GM23248 (cell line): ENCODE measurements around the gene GAB2. TPM values are rescaled to one million over a fixed set of nuclear protein-coding genes. Genes with fewer than 3 reads are reported as not detected.
"Not testable (repeated sequence)": the region's sequence is repeated elsewhere in the genome, so short reads cannot be mapped to it uniquely, and the experiment has no call there.

Experiments used
- DNase-seq: peaks from one replicate; pipeline ENCODE4 v3.0.0-alpha.2; 2015
- H2AFZ ChIP-seq: fragments of 200-600 bp; sonication (generic); 2 replicates; pipeline ENCODE4 v1.6.1; 2016; ENCODE audit warnings: antibody characterized with exemption
- H3F3A ChIP-seq: fragments of 200-600 bp; sonication (generic); 2 replicates; pipeline ENCODE4 v1.6.1; 2016; ENCODE audit warnings: mild to moderate bottlenecking, antibody characterized with exemption, mixed run types; ENCODE audit not compliant: insufficient read depth
- H3K27ac ChIP-seq: fragments of 200-600 bp; sonication (generic); 2 replicates; pipeline ENCODE4 v1.5.1; 2016; ENCODE audit warnings: mild to moderate bottlenecking
- H3K27me3 ChIP-seq: fragments of 200-600 bp; sonication (generic); replicated peaks from 2 replicates; pipeline ENCODE4 v1.6.1; 2016; ENCODE audit warnings: mild to moderate bottlenecking; ENCODE audit not compliant: insufficient read depth
- H3K36me3 ChIP-seq: fragments of 200-600 bp; sonication (generic); 2 replicates; pipeline ENCODE4 v1.6.1; 2016; ENCODE audit warnings: low read depth, mild to moderate bottlenecking
- H3K4me1 ChIP-seq: fragments of 200-600 bp; sonication (generic); 2 replicates; pipeline ENCODE4 v1.6.1; 2016; ENCODE audit warnings: mild to moderate bottlenecking; ENCODE audit not compliant: insufficient read depth
- H3K4me2 ChIP-seq: fragments of 200-600 bp; sonication (generic); one replicate; pipeline ENCODE4 v1.6.1; 2016; ENCODE audit warnings: mild to moderate bottlenecking; ENCODE audit not compliant: unreplicated experiment
- H3K4me3 ChIP-seq: fragments of 200-600 bp; sonication (generic); 2 replicates; pipeline ENCODE4 v1.5.1; 2016; ENCODE audit warnings: mild to moderate bottlenecking
- H3K79me2 ChIP-seq: fragments of 200-600 bp; sonication (generic); 2 replicates; pipeline ENCODE4 v1.6.1; 2016; ENCODE audit warnings: mild to moderate bottlenecking; ENCODE audit not compliant: insufficient read depth
- H3K9ac ChIP-seq: fragments of 200-600 bp; sonication (generic); 2 replicates; pipeline ENCODE4 v1.6.1; 2016; ENCODE audit warnings: mild to moderate bottlenecking
- H3K9me2 ChIP-seq: fragments of 200-600 bp; sonication (generic); 2 replicates; pipeline ENCODE4 v1.6.1; 2016; ENCODE audit warnings: mixed run types, mild to moderate bottlenecking, moderate library complexity; ENCODE audit not compliant: insufficient read depth
- H3K9me3 ChIP-seq: fragments of 200-600 bp; sonication (generic); one replicate; pipeline ENCODE4 v1.6.1; 2017; ENCODE audit warnings: low read depth
- H4K20me1 ChIP-seq: fragments of 200-600 bp; sonication (generic); 2 replicates; pipeline ENCODE4 v1.6.0; 2016; ENCODE audit not compliant: insufficient read depth
- EZH2 ChIP-seq: fragments of 200-600 bp; sonication (generic); IDR thresholded peaks from 2 replicates; pipeline ENCODE4 v1.6.1; 2018; ENCODE audit warnings: antibody characterized with exemption, mild to moderate bottlenecking; ENCODE audit not compliant: insufficient read depth, poor library complexity, severe bottlenecking
- EZH2phosphoT487 ChIP-seq: fragments of 200-600 bp; sonication (generic); IDR thresholded peaks from 2 replicates; pipeline ENCODE4 v1.6.1; 2018; ENCODE audit warnings: antibody characterized with exemption, moderate library complexity, mild to moderate bottlenecking, low read depth; ENCODE audit not compliant: insufficient read depth
- WGBS, 2 experiments: methylation state at CpG; one replicate each; pipeline ENCODE4 v1.1.6; 2015 to 2017; ENCODE audit warnings: low lambda C conversion rate in 2 of 2, low coverage in 1 of 2; ENCODE audit errors: missing lambda C conversion rate in 2 of 2; 5-methylcytosine and 5-hydroxymethylcytosine counted together
- in situ Hi-C: fragments of 300-500 bp; cut with MboI; formaldehyde crosslinking; loops from 2 replicates; pipeline ENCODE4 v1.15.0; 2020
- polyA plus RNA-seq: library from polyadenylated mRNA; unstranded; fragments of >200 nt; fragmentation: Nextera tagmentation; extraction: Ambion mirVana; gene quantifications from 2 replicates; pipeline ENCODE4 v1.2.1, GENCODE V29; 2016
- total RNA-seq: library from RNA; depleted of rRNA; stranded (reverse); fragments of >200 nt; shearing (Covaris generic); gene quantifications from 2 replicates; pipeline ENCODE4 v1.2.3, GENCODE V29; 2014

The GAB2 gene
- total and polyA plus RNA-seq, 2 experiments from 2014 or later, result 1.8 to 12.2 TPM

DNA sequence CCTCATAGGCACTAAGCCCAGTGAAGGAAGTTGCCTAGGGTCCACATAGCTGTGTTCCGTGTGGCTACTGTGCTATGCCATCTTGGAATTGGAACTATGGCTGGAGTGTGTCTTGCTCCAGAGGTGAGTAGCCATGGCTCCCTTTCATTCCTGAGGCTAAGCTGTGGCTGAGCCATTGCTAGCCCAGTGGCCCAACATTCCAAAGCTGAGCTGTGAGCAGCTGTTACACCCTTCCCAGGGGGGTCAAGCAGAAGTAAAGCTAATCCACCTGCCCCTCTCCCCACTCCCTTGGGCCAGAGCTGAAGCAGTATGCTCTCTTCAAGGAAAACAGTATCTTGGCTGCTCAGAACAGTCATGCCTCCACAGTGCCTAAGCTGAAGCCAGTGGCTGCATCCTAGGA, 177.8 kb downstream of the GAB2 start:
- Histone ChIP-seq H3K36me3 (no peaks in the 10 kb centered on the region), H3K4me2 (no peak overlapping the region), H3K27ac (no peak overlapping the region), H3K4me3 (no peak overlapping the region), H3K79me2 (no peaks in the 10 kb centered on the region), H3K27me3 (no peaks in the 10 kb centered on the region), H2AFZ (no peak overlapping the region), H3K9me3 (no peaks in the 10 kb centered on the region), H3K9ac (no peak overlapping the region), H3K4me1 (peaks cover 11% of the 10 kb centered on the region; the same call in 1 of the 2 replicates), H3F3A (peaks cover 12% of the 10 kb centered on the region; the same call in 1 of the 2 replicates), H4K20me1 (no peaks in the 10 kb centered on the region), H3K9me2 (no peaks in the 10 kb centered on the region)
- in situ Hi-C loops, result no loop called here
- 100% methylated on average over 1 of the region's 1 CpG for WGBS, 2 experiments
- DNase-seq, result no peak
- no peak for TF ChIP-seq EZH2
- TF ChIP-seq EZH2phosphoT487, result no peak

DNA sequence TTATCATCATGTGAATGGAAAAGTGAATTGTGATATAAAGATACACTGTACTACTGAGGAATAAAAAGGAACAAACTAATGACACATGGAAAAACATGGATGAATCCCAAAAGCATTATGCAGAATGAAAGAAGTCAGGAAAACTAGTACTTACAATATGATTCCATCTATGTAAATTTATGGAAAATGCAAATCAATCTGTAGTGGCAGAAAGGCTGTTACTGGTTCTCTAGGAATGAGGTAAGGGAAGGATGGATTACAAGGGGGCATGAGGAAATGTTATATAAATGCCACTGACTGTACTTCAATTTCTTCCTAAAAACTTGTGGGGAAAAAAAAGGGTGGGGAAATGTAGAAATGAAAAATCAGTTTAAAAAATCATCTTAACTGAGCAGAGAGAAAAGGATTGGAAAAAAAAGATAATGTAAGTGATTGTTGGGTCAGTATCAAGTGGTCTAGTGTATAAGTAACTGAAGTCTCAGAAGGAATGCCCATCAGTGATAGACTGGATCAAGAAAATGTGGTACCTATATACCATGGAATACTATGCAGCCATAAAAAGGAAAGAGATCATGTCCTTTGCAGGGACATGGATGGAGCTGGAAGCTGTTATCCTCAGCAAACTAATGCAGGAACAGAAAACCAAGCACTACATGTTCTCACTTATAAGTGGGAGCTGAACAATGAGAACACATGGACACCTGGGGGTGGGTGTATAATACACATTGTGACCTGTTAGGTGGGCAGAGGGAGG, 180.2 kb downstream of the GAB2 start:
- Histone ChIP-seq H3K36me3 (no peaks in the 10 kb centered on the region), H3K4me1 (peaks cover 3% of the 10 kb centered on the region), H2AFZ (no peak overlapping the region), H3K9me2 (no peaks in the 10 kb centered on the region), H3K9me3 (no peaks in the 10 kb centered on the region), H3K4me2 (no peak overlapping the region), H3K27me3 (no peaks in the 10 kb centered on the region), H4K20me1 (no peaks in the 10 kb centered on the region), H3K9ac (no peak overlapping the region), H3F3A (peaks cover 3% of the 10 kb centered on the region), H3K27ac (no peak overlapping the region), H3K79me2 (no peaks in the 10 kb centered on the region), H3K4me3 (no peak overlapping the region)
- TF ChIP-seq EZH2 (no peak), EZH2phosphoT487 (no peak)
- no peak for DNase-seq
- in situ Hi-C loops, result no loop called here

DNA sequence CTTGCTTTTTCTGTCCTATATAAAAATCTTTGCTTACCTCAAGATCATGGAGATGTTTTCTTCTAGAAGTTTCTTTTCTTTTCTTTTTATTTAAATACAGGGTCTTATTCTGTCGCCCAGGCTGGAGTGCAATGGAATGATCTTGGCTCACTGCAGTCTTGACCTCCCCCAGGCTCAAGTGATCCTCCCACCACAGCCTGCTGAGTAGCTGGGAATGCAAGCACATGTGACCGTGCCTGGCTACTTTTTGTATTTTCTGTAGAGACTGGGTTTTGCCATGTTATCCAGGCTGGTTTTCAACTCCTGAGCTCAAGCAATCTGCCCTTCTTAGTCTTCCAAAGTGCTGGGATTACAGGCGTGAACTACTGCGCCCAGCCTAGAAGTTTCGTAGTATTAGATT, 183.6 kb downstream of the GAB2 start:
- H2AFZ ChIP-seq, result no peak overlapping the region
- H3K27me3 ChIP-seq, result no peaks in the 10 kb centered on the region
- in situ Hi-C loops, result no loop called here
- peaks cover 14% of the 10 kb centered on the region for H3K4me1 ChIP-seq
- WGBS, 2 experiments, result 97 to 99% methylated on average over 5 of the region's 5 CpGs
- no peaks in the 10 kb centered on the region for H3K79me2 ChIP-seq
- no peaks in the 10 kb centered on the region for H3K36me3 ChIP-seq
- H4K20me1 ChIP-seq, result no peaks in the 10 kb centered on the region
- no peak overlapping the region for H3K9ac ChIP-seq
- no peak overlapping the region for H3K4me3 ChIP-seq
- DNase-seq, result no peak
- H3K27ac ChIP-seq, result no peak overlapping the region
- no peaks in the 10 kb centered on the region for H3K9me2 ChIP-seq
- no peaks in the 10 kb centered on the region for H3K9me3 ChIP-seq
- peaks cover 14% of the 10 kb centered on the region for H3F3A ChIP-seq
- TF ChIP-seq EZH2 (no peak), EZH2phosphoT487 (no peak)
- H3K4me2 ChIP-seq, result no peak overlapping the region

DNA sequence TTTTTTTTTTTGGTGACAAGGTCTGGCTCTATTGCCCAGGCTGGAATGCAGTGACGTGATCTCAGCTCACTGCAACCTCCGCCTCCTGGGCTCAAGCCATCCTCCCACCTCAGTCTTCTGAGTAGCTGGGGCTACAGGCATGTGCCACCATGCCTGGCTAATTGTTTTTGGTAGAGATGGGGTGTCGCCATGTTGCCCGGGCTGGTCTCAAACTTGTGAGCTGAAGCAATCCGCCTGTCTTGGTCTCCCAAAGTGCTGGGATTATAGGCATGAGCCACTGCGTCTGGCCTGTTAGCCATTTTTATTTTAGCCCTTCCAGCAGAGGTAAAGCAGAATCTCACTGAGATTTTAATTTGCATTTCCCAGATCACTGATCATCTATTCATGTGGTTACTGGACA, 184.6 kb downstream of the GAB2 start:
- H2AFZ ChIP-seq, DNase-seq, H3K27me3 ChIP-seq, H3K9me2 ChIP-seq, H3K9ac ChIP-seq, H3K79me2 ChIP-seq, in situ Hi-C loops, H3K27ac ChIP-seq, H3K9me3 ChIP-seq, H3K36me3 ChIP-seq, H4K20me1 ChIP-seq, H3K4me2 ChIP-seq, H3K4me3 ChIP-seq: not testable (repeated sequence)
- WGBS, 2 experiments, result 92 to 95% methylated on average over 6 of the region's 6 CpGs
- H3F3A ChIP-seq, result peaks cover 14% of the 10 kb centered on the region
- H3K4me1 ChIP-seq, result peaks cover 14% of the 10 kb centered on the region

DNA sequence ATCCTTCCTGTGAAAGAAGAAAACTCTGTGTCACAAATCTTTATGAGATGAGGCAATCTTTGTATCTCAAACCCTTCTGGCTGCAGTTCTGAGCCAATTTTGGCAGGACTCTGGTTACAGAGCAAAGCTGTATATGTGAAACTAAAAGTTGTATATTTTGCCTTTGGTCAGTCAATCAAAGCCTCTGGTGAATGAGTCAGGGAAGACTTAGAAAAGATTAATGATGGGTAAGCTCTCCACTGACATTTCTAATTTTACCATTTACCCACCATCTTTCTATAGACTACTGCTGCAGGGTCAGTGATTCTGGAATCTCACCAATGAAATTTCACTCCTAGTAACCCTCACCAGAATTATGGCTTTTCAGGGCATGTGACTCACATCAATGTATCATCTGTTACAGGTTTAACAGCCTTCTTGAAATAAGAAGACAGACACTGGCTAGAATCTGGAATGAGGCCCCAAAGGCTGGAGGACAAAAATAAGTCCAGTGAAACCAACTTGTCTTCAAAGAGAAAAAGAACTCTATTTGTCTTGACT, 185.6 kb downstream of the GAB2 start:
- in situ Hi-C loops, result no loop called here
- H3K4me2 ChIP-seq, result peak overlapping the region; percentile 62

More for the DNA sequence above, 185.6 kb downstream of the GAB2 start:
- Histone ChIP-seq H2AFZ (no peak overlapping the region), H3K9me3 (no peaks in the 10 kb centered on the region), H3K9me2 (no peaks in the 10 kb centered on the region), H4K20me1 (no peaks in the 10 kb centered on the region), H3F3A (peaks cover 14% of the 10 kb centered on the region), H3K27ac (no peak overlapping the region), H3K79me2 (no peaks in the 10 kb centered on the region), H3K27me3 (no peaks in the 10 kb centered on the region), H3K4me3 (no peak overlapping the region), H3K36me3 (no peaks in the 10 kb centered on the region), H3K9ac (no peak overlapping the region), H3K4me1 (peaks cover 14% of the 10 kb centered on the region)
- DNase-seq, result peak; percentile 53
- TF ChIP-seq EZH2, result no peak
- no peak for TF ChIP-seq EZH2phosphoT487
